Neural crest cell (in vitro differentiated cells): ENCODE results near the gene NRAS. TPM values are rescaled to one million over a fixed set of nuclear protein-coding genes. Genes with fewer than 3 reads are reported as not detected.

Experiments
- DNase-seq: peaks from one replicate; pipeline ENCODE4 v3.0.0; 2021; ENCODE audit warnings: low read depth, mixed read lengths, low spot score
- H3K27ac Mint-ChIP-seq: one replicate; pipeline ENCODE4 v1.8.0; 2021; ENCODE audit warnings: mild to moderate bottlenecking, mixed read lengths; ENCODE audit not compliant: unreplicated experiment
- H3K27me3 Mint-ChIP-seq: 2 replicates; pipeline ENCODE4 v1.8.0; 2021; ENCODE audit warnings: low read depth, mild to moderate bottlenecking, mixed read lengths
- H3K36me3 Mint-ChIP-seq: 2 replicates; pipeline ENCODE4 v1.8.0; 2021; ENCODE audit warnings: low read depth, mild to moderate bottlenecking, mixed read lengths
- H3K4me1 Mint-ChIP-seq: 2 replicates; pipeline ENCODE4 v1.8.0; 2021; ENCODE audit warnings: mixed read lengths
- H3K4me3 Mint-ChIP-seq: one replicate; pipeline ENCODE4 v1.8.0; 2021; ENCODE audit warnings: mild to moderate bottlenecking, mixed read lengths
- H3K9me3 Mint-ChIP-seq: 2 replicates; pipeline ENCODE4 v1.8.0; 2021; ENCODE audit warnings: mixed read lengths
- CTCF ChIP-seq: fragments of 200-600 bp; sonication (generic); conservative IDR thresholded peaks from 2 replicates; pipeline ENCODE4 v1.5.0; 2021; ENCODE audit warnings: antibody characterized with exemption, mild to moderate bottlenecking
- total RNA-seq: library from RNA; stranded (reverse); gene quantifications from 2 replicates; pipeline ENCODE4 v1.2.1, GENCODE V29; 2021

The NRAS gene
- total RNA-seq, 1 donor from 2014 or later = 64.8 TPM

- TF ChIP-seq CTCF = no peak
- Mint-ChIP-seq H3K36me3 (no peaks in the 10 kb centered on the region), H3K27me3 (peaks cover 65% of the 10 kb centered on the region), H3K4me1 (peaks cover 4% of the 10 kb centered on the region), H3K9me3 (no peaks in the 10 kb centered on the region), H3K4me3 (peak overlapping the region; percentile 95), H3K27ac (no peak overlapping the region)
- DNase-seq = no peak
These were observed 47.6 kb downstream of the NRAS start for GRCh38 chr1:114668784-114669561.

GRCh38 chr1:114668373-114668772, 48.2 kb downstream of the NRAS start:
- DNase-seq = no peak
- H3K27me3 Mint-ChIP-seq = peaks cover 60% of the 10 kb centered on the region
- no peak overlapping the region for H3K27ac Mint-ChIP-seq
- peaks cover 4% of the 10 kb centered on the region for H3K4me1 Mint-ChIP-seq
- no peak for TF ChIP-seq CTCF
- no peaks in the 10 kb centered on the region for H3K36me3 Mint-ChIP-seq
- H3K4me3 Mint-ChIP-seq = no peak overlapping the region
- H3K9me3 Mint-ChIP-seq = no peaks in the 10 kb centered on the region

- no peak for TF ChIP-seq CTCF
- Mint-ChIP-seq H3K4me1 (peaks cover 4% of the 10 kb centered on the region), H3K27ac (no peak overlapping the region), H3K9me3 (no peaks in the 10 kb centered on the region), H3K36me3 (no peaks in the 10 kb centered on the region), H3K4me3 (no peak overlapping the region), H3K27me3 (peaks cover 52% of the 10 kb centered on the region)
- no peak for DNase-seq
These were observed 49.6 kb downstream of the NRAS start for GRCh38 chr1:114666954-114667353.

GRCh38 chr1:114660238-114660637, 56.3 kb downstream of the NRAS start:
- no peaks in the 10 kb centered on the region for H3K36me3 Mint-ChIP-seq
- H3K27ac Mint-ChIP-seq = no peak overlapping the region
- no peaks in the 10 kb centered on the region for H3K4me1 Mint-ChIP-seq
- no peak for TF ChIP-seq CTCF
- peaks cover 37% of the 10 kb centered on the region for H3K27me3 Mint-ChIP-seq
- H3K9me3 Mint-ChIP-seq = no peaks in the 10 kb centered on the region
- no peak overlapping the region for H3K4me3 Mint-ChIP-seq
- no peak for DNase-seq

Other genes with a start within 250 kb of the NRAS start
- 52.8 and 54.3 TPM in 2 replicates for gene TRIM33, start 205.6 kb downstream of the NRAS start, total RNA-seq
- gene BCAS2, start 135.2 kb downstream of the NRAS start, total RNA-seq = 55.9 and 57.5 TPM in 2 replicates
- 0.79 and 0.82 TPM in 2 replicates for gene DENND2C, start 46.7 kb downstream of the NRAS start, total RNA-seq
- not detected in 2 replicates for gene AMPD1, start 21.2 kb downstream of the NRAS start, total RNA-seq
- gene CSDE1, start 41.2 kb upstream of the NRAS start, total RNA-seq = 659 and 685 TPM in 2 replicates
- gene SIKE1, start 63.9 kb upstream of the NRAS start, total RNA-seq = 65.0 and 65.7 TPM in 2 replicates
- not detected in 2 replicates for gene SYCP1, start 138.1 kb upstream of the NRAS start, total RNA-seq